Fibroblast of lung (primary cell): ENCODE results near the gene XRN2. TPM values are rescaled to one million over a fixed set of nuclear protein-coding genes. Genes with fewer than 3 reads are reported as not detected.
"Not testable (repeated sequence)": the region's sequence is repeated elsewhere in the genome, so short reads cannot be mapped to it uniquely, and the experiment has no call there.

ENCODE experiments used
- DNase-seq, 2 donors: peaks; one replicate each; pipeline versions ENCODE4 v3.0.0 to v3.0.0-alpha.2; 2010; ENCODE audit warnings: low read depth in 2 of 2
- H2AFZ ChIP-seq: 2 replicates; pipeline ENCODE4 v1.5.1; 2012; ENCODE audit warnings: low read length, control low read depth, inconsistent platforms
- H3K27ac ChIP-seq: 2 replicates; pipeline ENCODE4 v1.5.1; 2011; ENCODE audit warnings: low read length, control low read depth; ENCODE audit not compliant: insufficient read depth
- H3K27me3 ChIP-seq: 2 replicates; pipeline ENCODE4 v1.5.1; 2011; ENCODE audit warnings: mild to moderate bottlenecking, low read length; ENCODE audit not compliant: control insufficient read depth, insufficient read depth
- H3K36me3 ChIP-seq: 2 replicates; pipeline ENCODE4 v1.5.1; 2011; ENCODE audit warnings: low read length; ENCODE audit not compliant: control insufficient read depth, insufficient read depth
- H3K4me1 ChIP-seq: 2 replicates; pipeline ENCODE4 v1.5.1; 2011; ENCODE audit warnings: low read length; ENCODE audit not compliant: control insufficient read depth, insufficient read depth; ENCODE audit errors: extremely low read depth
- H3K4me2 ChIP-seq: 2 replicates; pipeline ENCODE4 v1.5.1; 2011; ENCODE audit warnings: low read length, control low read depth; ENCODE audit not compliant: insufficient read depth; ENCODE audit errors: extremely low read depth
- H3K4me3 ChIP-seq, 4 experiments: fragments of 200-600 bp in 1 of 4; sonication (generic) in 1 of 4; replicated peaks in 1 of 4; 2 replicates each; pipeline ENCODE4 v1.5.1; 2011 to 2016; ENCODE audit warnings: low read length in 4 of 4, low read depth in 3 of 4, mild to moderate bottlenecking in 3 of 4, control low read depth in 2 of 4, inconsistent platforms in 1 of 4, mixed read lengths in 1 of 4; ENCODE audit not compliant: insufficient read depth in 1 of 4; ENCODE audit errors: control extremely low read depth in 1 of 4
- H3K79me2 ChIP-seq: 2 replicates; pipeline ENCODE4 v1.5.1; 2012; ENCODE audit warnings: mild to moderate bottlenecking, low read length, inconsistent platforms; ENCODE audit not compliant: control insufficient read depth, insufficient read depth
- H3K9ac ChIP-seq: 2 replicates; pipeline ENCODE4 v1.5.1; 2011; ENCODE audit warnings: mild to moderate bottlenecking, low read length, control low read depth; ENCODE audit not compliant: insufficient read depth
- H3K9me3 ChIP-seq: 2 replicates; pipeline ENCODE4 v1.5.1; 2012; ENCODE audit warnings: low read depth, low read length; ENCODE audit not compliant: control insufficient read depth, insufficient read depth
- H4K20me1 ChIP-seq: 2 replicates; pipeline ENCODE4 v1.5.1; 2011; ENCODE audit warnings: low read length; ENCODE audit not compliant: control insufficient read depth, insufficient read depth; ENCODE audit errors: extremely low read depth
- EZH2 ChIP-seq: IDR thresholded peaks from 2 replicates; pipeline ENCODE4 v1.5.1; 2012; ENCODE audit warnings: low read length, control low read depth, mild to moderate bottlenecking; ENCODE audit errors: missing control alignments
- polyA plus RNA-seq, 2 donors: library from polyadenylated mRNA; depleted of rRNA in 1 of 2; stranded (reverse) in 1 of 2; unstranded in 1 of 2; fragments of >200 nt; gene quantifications; 2 replicates each; pipeline ENCODE4 v1.2.1, GENCODE V29; 2011 to 2012; ENCODE audit warnings: missing spikeins in 1 of 2
- total RNA-seq: library from RNA; depleted of rRNA; stranded (reverse); fragments of >200 nt; gene quantifications from 2 replicates; pipeline ENCODE4 v1.2.1, GENCODE V29; 2014
- TF ChIP-seq, protein P1 (sequence below), 2 donors: IDR thresholded peaks in 1 of 2; conservative IDR thresholded peaks in 1 of 2; 1 replicate in 1 of 2; 2 replicates in 1 of 2; pipeline ENCODE4 v1.5.1; 2011 to 2012; ENCODE audit warnings: low read length in 2 of 2, control low read depth in 1 of 2, inconsistent platforms in 1 of 2, low read depth in 1 of 2, mild to moderate bottlenecking in 1 of 2

XRN2 gene
- total and polyA plus RNA-seq, 2 donors (not counting 1 experiment from before 2014, with no cell fraction given): 99.3 to 99.6 TPM

DNA sequence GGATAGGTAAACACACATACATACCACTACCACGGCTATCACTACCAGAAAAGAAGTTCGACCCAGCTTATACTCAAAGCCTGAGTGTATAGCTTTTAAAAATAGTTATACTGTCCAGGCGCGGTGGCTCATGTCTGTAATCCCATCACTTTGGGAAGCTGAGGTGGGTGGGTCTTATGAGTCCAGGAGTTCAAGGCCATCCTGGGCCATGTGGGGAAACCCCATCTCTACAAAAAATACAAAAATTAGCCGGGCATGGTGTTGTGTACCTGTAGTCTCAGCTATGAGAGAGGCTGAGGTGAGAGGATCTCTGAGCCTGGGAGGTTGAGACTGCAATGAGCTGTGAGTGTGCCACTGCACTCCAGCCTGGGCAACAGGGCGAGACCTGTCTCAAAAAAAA is 61.3 kb downstream of the XRN2 start:
- peaks cover 5% of the 10 kb centered on the region for H3K4me1 ChIP-seq
- peaks cover 3% of the 10 kb centered on the region for H3K36me3 ChIP-seq
- no peaks in the 10 kb centered on the region for H4K20me1 ChIP-seq
- no peak overlapping the region for H3K4me3 ChIP-seq
- H3K27ac ChIP-seq: no peak overlapping the region
- DNase-seq: no peak
- H3K9ac ChIP-seq: no peak overlapping the region
- H3K27me3 ChIP-seq: no peaks in the 10 kb centered on the region
- H3K9me3 ChIP-seq: no peaks in the 10 kb centered on the region
- no peak overlapping the region for H2AFZ ChIP-seq
- H3K4me2 ChIP-seq: no peak overlapping the region
- no peak for TF ChIP-seq EZH2
- TF ChIP-seq, protein P1, sequence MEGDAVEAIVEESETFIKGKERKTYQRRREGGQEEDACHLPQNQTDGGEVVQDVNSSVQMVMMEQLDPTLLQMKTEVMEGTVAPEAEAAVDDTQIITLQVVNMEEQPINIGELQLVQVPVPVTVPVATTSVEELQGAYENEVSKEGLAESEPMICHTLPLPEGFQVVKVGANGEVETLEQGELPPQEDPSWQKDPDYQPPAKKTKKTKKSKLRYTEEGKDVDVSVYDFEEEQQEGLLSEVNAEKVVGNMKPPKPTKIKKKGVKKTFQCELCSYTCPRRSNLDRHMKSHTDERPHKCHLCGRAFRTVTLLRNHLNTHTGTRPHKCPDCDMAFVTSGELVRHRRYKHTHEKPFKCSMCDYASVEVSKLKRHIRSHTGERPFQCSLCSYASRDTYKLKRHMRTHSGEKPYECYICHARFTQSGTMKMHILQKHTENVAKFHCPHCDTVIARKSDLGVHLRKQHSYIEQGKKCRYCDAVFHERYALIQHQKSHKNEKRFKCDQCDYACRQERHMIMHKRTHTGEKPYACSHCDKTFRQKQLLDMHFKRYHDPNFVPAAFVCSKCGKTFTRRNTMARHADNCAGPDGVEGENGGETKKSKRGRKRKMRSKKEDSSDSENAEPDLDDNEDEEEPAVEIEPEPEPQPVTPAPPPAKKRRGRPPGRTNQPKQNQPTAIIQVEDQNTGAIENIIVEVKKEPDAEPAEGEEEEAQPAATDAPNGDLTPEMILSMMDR (conservative IDR thresholded peaks at IDR 0.05 in 1 of 2, IDR thresholded peaks at IDR 0.05 in 1 of 2; ENCODE audit: low read depth in 1 of 2, low read length in 2 of 2): no peak
- no peaks in the 10 kb centered on the region for H3K79me2 ChIP-seq

DNA sequence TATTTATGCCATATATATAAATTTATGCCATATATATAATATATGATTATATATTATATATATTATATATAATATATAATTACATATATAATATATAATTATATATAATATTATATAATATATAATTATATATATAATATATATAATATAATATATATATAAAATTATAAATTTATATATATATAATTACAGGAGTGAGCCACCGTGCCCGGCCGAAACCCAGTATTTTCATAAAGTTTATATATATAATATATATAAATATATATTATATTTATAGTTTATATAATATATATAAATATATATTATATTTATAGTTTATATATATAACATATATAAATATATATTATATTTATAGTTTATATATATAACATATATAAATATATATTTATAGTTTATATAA is 62.6 kb downstream of the XRN2 start:
- H3K36me3 ChIP-seq: peaks cover 3% of the 10 kb centered on the region
- no peaks in the 10 kb centered on the region for H3K9me3 ChIP-seq
- H3K27me3 ChIP-seq: no peaks in the 10 kb centered on the region
- H3K27ac ChIP-seq: no peak overlapping the region
- H3K4me3 ChIP-seq: no peak overlapping the region
- no peak for DNase-seq
- no peaks in the 10 kb centered on the region for H3K79me2 ChIP-seq
- H3K9ac ChIP-seq: no peak overlapping the region
- TF ChIP-seq, protein P1 (conservative IDR thresholded peaks at IDR 0.05 in 1 of 2, IDR thresholded peaks at IDR 0.05 in 1 of 2; ENCODE audit: low read depth in 1 of 2, low read length in 2 of 2): no peak
- TF ChIP-seq EZH2: no peak
- H3K4me1 ChIP-seq: peaks cover 3% of the 10 kb centered on the region
- H2AFZ ChIP-seq: no peak overlapping the region
- no peaks in the 10 kb centered on the region for H4K20me1 ChIP-seq
- H3K4me2 ChIP-seq: no peak overlapping the region

- not testable (repeated sequence) for H3K4me3 ChIP-seq, H3K9me3 ChIP-seq, H3K27ac ChIP-seq, H4K20me1 ChIP-seq, H3K9ac ChIP-seq, H3K79me2 ChIP-seq, DNase-seq, H3K27me3 ChIP-seq, H3K4me2 ChIP-seq, H3K4me1 ChIP-seq, H3K36me3 ChIP-seq, H2AFZ ChIP-seq
Observed at GRCh38 chr20:21366273-21366672, 63.1 kb downstream of the XRN2 start.
